Measurements from ENCODE around the gene CISD3. TPM values are rescaled to one million over a fixed set of nuclear protein-coding genes. Genes with fewer than 3 reads are reported as not detected.

Gene CISD3
- total and polyA plus RNA-seq, 2 donors (not counting 1 experiment from before 2014, with no cell fraction given) = 5.0 to 11.3 TPM

DNA sequence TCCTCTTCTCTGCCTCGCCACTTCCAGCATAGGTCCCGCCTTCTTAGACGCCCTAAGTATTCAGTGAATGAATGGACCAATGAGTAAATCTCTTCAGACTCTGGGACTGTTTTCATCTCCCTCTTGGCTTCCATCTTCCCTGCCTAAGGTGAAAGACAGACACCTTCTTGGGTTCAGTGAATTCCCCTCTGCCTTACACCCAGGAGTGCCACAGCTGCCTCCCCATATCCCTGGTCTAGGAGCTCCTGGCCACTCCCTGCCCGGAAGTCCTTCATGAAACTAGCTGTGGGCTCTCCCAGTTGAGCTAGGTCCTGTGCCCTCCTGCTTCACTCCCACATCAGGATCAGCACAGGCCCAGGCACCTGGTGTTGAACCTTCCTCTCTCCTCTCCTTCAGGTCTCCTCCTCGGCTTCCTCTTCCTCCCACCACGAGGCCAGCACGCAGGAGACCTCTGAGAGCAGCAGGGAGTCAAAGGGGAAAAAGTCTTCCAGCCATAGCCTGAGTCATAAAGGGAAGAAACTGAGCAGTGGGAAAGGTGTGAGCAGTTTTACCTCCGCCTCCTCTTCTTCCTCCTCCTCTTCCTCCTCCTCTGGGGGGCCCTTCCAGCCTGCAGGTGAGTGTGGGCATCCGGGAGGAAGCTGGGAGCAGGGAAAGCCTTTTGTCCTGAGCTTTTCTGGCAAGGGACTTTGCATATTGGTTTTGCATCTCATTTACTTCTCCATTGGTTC is 14.8 kb upstream of the CISD3 start:
- POLR2A ChIA-PET = interaction anchor here (0.9 to 1.7 kb wide), 2 partner anchors 13 to 33 kb away, joined by 4 read pairs; no protein-coding TSS in a partner anchor
- H3K4me2 ChIP-seq (replicated peaks; ENCODE audit: low read depth, low read length, poor library complexity, severe bottlenecking) = no peak overlapping the region
- Mint-ChIP-seq H3K27ac (peak overlapping the region; percentile 53), H3K27me3 (no peaks in the 10 kb centered on the region), H3K9me3 (ENCODE audit: insufficient read depth) (no peaks in the 10 kb centered on the region), H3K4me3 (no peak overlapping the region), H3K4me1 (peaks cover 5% of the 10 kb centered on the region)
- peaks cover 3 to 88% of the 10 kb centered on the region in 2 experiments for H3K36me3 ChIP-seq (replicated peaks in 1 of 2; ENCODE audit: control extremely low read depth in 1 of 2, control insufficient read depth in 1 of 2, extremely low read depth in 1 of 2, insufficient read depth in 2 of 2, low read length in 1 of 2)
- CTCF ChIA-PET = interaction anchor here (1.5 to 2.1 kb wide), 2 partner anchors 13 to 48 kb away, joined by 5 to 6 read pairs; no protein-coding TSS in a partner anchor
- intact Hi-C loops (cut with micrococcal nuclease) = no loop called here
- no peak for DNase-seq
- no peak overlapping the region for H2AFZ ChIP-seq (ENCODE audit: insufficient read depth, low read depth, low read length, poor library complexity, severe bottlenecking)
- H3K27ac ChIP-seq (ENCODE audit: low read length in 2 of 2) = no peak overlapping the region
- ATAC-seq (ENCODE audit: low read depth) = no peak
- H3K9me3 ChIP-seq (ENCODE audit: control extremely low read depth in 1 of 3, control insufficient read depth in 2 of 3, insufficient read depth in 1 of 3, low read length in 2 of 3) = no peaks in the 10 kb centered on the region
- 88% methylated on average over 3 of the region's 9 CpGs for WGBS (ENCODE audit: insufficient coverage)
- TF ChIP-seq EZH2 (IDR thresholded peaks at IDR 0.05; ENCODE audit: borderline replicate concordance, insufficient read depth, low read depth, low read length, poor library complexity, severe bottlenecking) = no peak
- TF ChIP-seq, protein P1, sequence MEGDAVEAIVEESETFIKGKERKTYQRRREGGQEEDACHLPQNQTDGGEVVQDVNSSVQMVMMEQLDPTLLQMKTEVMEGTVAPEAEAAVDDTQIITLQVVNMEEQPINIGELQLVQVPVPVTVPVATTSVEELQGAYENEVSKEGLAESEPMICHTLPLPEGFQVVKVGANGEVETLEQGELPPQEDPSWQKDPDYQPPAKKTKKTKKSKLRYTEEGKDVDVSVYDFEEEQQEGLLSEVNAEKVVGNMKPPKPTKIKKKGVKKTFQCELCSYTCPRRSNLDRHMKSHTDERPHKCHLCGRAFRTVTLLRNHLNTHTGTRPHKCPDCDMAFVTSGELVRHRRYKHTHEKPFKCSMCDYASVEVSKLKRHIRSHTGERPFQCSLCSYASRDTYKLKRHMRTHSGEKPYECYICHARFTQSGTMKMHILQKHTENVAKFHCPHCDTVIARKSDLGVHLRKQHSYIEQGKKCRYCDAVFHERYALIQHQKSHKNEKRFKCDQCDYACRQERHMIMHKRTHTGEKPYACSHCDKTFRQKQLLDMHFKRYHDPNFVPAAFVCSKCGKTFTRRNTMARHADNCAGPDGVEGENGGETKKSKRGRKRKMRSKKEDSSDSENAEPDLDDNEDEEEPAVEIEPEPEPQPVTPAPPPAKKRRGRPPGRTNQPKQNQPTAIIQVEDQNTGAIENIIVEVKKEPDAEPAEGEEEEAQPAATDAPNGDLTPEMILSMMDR (IDR thresholded peaks at IDR 0.05) = no peak
- no peaks in the 10 kb centered on the region for H3K4me1 ChIP-seq (ENCODE audit: control insufficient read depth in 2 of 2, insufficient read depth in 2 of 2, low read length in 2 of 2)
- no peak overlapping the region for H3K4me3 ChIP-seq (ENCODE audit: control extremely low read depth in 1 of 5, extremely low read depth in 1 of 5, insufficient read depth in 1 of 5, low read depth in 2 of 5, low read length in 4 of 5)
- H4K20me1 ChIP-seq (ENCODE audit: control insufficient read depth, insufficient read depth, low read length, poor library complexity, severe bottlenecking) = peaks cover 37% of the 10 kb centered on the region
- H3K9ac ChIP-seq (ENCODE audit: low read length) = no peak overlapping the region
- peaks cover 5% of the 10 kb centered on the region for H3K79me2 ChIP-seq (ENCODE audit: control insufficient read depth, insufficient read depth, low read length)
- H3K27me3 ChIP-seq (replicated peaks in 1 of 4; ENCODE audit: control extremely low read depth in 1 of 4, control insufficient read depth in 3 of 4, insufficient read depth in 4 of 4, low read length in 3 of 4) = no peaks in the 10 kb centered on the region

DNA sequence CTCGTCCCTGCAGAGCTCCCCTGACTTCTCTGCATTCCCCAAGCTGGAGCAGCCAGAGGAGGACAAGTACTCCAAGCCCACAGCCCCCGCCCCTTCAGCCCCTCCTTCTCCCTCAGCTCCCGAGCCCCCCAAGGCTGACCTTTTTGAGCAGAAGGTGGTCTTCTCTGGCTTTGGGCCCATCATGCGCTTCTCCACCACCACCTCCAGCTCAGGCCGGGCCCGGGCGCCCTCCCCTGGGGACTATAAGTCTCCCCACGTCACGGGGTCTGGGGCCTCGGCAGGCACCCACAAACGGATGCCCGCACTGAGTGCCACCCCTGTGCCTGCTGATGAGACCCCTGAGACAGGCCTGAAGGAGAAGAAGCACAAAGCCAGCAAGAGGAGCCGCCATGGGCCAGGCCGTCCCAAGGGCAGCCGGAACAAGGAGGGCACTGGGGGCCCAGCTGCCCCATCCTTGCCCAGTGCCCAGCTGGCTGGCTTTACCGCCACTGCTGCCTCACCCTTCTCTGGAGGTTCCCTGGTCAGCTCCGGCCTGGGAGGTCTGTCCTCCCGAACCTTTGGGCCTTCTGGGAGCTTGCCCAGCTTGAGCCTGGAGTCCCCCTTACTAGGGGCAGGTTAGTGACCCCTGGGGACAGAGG is 13.7 kb upstream of the CISD3 start:
- Histone ChIP-seq H3K4me2 (replicated peaks; ENCODE audit: low read depth, low read length, poor library complexity, severe bottlenecking) (no peak overlapping the region), H4K20me1 (ENCODE audit: control insufficient read depth, insufficient read depth, low read length, poor library complexity, severe bottlenecking) (peaks cover 28% of the 10 kb centered on the region), H3K27me3 (replicated peaks in 1 of 4; ENCODE audit: control extremely low read depth in 1 of 4, control insufficient read depth in 3 of 4, insufficient read depth in 4 of 4, low read length in 3 of 4) (no peaks in the 10 kb centered on the region), H3K4me1 (ENCODE audit: control insufficient read depth in 2 of 2, insufficient read depth in 2 of 2, low read length in 2 of 2) (no peaks in the 10 kb centered on the region), H3K9ac (ENCODE audit: low read length) (no peak overlapping the region), H3K79me2 (ENCODE audit: control insufficient read depth, insufficient read depth, low read length) (no peaks in the 10 kb centered on the region), H3K4me3 (ENCODE audit: control extremely low read depth in 1 of 5, extremely low read depth in 1 of 5, insufficient read depth in 1 of 5, low read depth in 2 of 5, low read length in 4 of 5) (no peak overlapping the region), H3K27ac (ENCODE audit: low read length in 2 of 2) (no peak overlapping the region), H2AFZ (ENCODE audit: insufficient read depth, low read depth, low read length, poor library complexity, severe bottlenecking) (no peak overlapping the region), H3K36me3 (replicated peaks in 1 of 2; ENCODE audit: control extremely low read depth in 1 of 2, control insufficient read depth in 1 of 2, extremely low read depth in 1 of 2, insufficient read depth in 2 of 2, low read length in 1 of 2) (peaks cover 3 to 90% of the 10 kb centered on the region in 2 experiments), H3K9me3 (ENCODE audit: control extremely low read depth in 1 of 3, control insufficient read depth in 2 of 3, insufficient read depth in 1 of 3, low read length in 2 of 3) (no peaks in the 10 kb centered on the region)
- Mint-ChIP-seq H3K9me3 (ENCODE audit: insufficient read depth) (no peaks in the 10 kb centered on the region), H3K4me3 (no peak overlapping the region), H3K27ac (no peak overlapping the region), H3K27me3 (no peaks in the 10 kb centered on the region), H3K4me1 (peaks cover 12% of the 10 kb centered on the region)
- intact Hi-C loops (cut with micrococcal nuclease) = no loop called here
- ChIA-PET POLR2A (interaction anchor here (1.7 kb wide), 1 partner anchor 12 kb away, joined by 4 read pairs; no protein-coding TSS in a partner anchor), CTCF (interaction anchor here (0.7 to 2.6 kb wide), 4 partner anchors 12 to 49 kb away, joined by 3 to 11 read pairs (median 6); no protein-coding TSS in a partner anchor)
- DNase-seq (no peak), ATAC-seq (ENCODE audit: low read depth) (no peak)
- 95% methylated on average over 18 of the region's 18 CpGs for WGBS (ENCODE audit: insufficient coverage)
- TF ChIP-seq, protein P1 (IDR thresholded peaks at IDR 0.05) = no peak
- TF ChIP-seq EZH2 (IDR thresholded peaks at IDR 0.05; ENCODE audit: borderline replicate concordance, insufficient read depth, low read depth, low read length, poor library complexity, severe bottlenecking) = no peak
